ENCODE measurements around the gene PABPN1L.

PABPN1L gene, protein sequence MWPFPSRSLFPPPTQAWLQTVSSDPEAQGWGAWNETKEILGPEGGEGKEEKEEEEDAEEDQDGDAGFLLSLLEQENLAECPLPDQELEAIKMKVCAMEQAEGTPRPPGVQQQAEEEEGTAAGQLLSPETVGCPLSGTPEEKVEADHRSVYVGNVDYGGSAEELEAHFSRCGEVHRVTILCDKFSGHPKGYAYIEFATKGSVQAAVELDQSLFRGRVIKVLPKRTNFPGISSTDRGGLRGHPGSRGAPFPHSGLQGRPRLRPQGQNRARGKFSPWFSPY

DNA sequence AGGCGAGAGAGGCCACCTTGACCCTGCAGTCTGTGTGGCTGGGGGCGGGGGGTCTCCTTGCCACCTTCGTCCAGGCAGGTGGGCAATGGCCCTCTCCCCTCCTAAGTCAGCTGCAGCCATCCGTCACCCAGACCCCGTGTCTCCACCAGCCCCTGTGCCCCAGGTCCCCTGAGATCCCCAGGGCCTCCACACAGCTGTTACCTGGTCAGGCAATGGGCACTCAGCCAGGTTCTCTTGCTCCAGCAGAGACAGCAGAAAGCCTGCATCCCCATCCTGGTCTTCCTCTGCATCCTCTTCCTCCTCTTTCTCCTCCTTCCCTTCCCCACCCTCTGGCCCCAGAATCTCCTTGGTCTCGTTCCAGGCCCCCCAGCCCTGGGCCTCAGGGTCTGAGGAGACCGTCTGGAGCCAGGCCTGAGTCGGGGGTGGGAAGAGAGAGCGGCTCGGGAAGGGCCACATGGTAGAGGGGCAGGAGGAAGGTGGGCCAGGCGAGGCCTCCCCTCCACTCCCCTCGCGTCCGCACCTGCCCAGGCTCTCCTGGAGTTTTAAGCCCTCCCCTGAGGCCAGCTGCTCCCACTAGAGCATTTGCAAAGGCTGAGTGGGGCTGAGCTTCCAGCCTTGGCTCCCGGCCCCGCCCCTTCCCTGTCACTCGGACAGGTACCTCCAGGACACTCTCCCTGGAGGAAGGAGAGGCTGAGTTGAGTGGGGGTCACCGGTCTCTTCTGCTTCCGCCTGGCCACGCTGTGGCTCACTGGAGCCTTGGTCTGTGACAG, at the start of gene PABPN1L:
TSS of gene PABPN1L (minus strand) at position 510 of the 770 bp plus-strand sequence. CDS start at position 456, 54 bp downstream.
- DNase-seq, result no peak

DNA sequence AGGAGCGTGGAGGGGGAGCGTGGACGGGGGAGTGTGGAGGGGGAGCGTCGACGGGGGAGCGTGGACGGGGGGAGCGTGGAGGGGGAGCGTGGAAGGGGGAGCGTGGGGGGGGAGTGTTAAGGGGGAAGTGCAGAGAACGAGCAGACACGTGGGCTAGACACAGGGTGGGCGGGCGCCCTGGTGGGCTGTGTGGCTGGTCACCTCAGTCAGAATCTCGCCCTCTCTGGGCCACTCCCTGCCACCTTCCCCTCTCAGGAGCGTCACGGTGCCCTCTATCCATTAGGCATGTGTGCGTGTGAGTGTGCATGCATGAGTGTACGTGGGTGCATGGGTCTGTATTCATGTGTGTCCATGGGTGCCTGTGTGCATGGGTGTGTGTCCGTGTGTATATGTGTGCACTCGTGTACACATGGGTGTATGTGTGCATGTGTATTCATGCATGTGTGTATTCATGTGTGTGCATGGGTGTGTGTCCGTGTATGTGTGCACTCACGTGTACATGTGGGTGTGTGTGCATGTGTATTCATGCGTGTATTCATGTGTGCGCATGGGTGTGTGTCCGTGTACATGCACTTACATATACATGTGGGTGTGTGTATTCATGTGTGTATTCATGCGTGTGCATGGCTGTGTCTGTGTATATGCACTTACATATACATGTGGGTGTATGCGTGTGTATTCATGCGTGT, 49.3 kb upstream of the PABPN1L start:
- no peak for DNase-seq

DNA sequence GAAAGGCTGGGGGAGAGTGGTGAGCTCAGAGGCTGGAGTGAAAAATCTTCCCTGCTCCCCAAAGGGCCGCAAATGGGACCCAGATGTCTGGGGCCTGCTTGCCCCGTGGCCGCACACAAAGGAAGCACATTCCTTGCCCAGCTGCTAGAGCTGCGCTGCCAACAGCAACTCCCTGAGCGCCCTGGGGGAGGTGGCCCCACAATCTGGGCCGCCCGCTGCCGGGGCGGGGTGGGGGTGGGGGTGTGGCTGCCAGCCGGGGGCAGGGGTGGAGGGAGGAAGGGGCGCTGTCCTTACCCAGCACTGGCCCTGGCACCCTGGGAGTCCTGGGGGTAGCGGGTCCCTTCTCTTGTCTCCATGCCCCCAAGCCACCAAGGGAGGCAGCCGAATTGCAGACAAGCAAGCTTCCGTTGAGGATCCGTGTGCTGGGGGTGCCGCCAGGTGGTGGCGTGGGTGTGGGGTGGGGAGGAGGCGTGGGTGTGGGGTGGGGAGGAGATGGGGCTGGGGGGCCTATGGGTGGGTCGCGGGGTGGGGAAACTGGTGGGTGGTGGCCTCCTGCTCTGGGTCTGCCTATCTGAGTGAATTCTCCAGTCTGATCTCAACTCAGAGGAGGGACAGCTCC, 48.4 kb upstream of the PABPN1L start:
- DNase-seq, result no peak

DNA sequence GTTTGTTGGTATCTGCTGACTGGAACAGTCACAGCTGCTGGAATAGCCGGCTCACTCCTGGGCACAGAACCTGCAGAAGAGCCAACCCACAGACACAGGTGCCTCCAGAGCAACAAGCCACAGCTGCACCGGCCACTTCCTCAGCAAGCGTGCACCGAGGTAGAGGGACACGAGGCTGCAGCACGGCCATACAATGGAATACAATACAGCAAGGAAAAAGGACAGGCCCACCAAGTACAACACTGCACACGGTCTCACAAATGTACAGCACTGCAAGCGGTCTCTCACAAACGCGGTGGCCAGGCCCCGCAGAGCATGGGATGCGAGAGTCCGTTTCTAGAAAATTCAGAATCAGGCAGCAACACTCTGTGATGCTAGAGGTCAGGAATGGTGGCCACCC, 47.4 kb upstream of the PABPN1L start:
- no peak for DNase-seq

DNA sequence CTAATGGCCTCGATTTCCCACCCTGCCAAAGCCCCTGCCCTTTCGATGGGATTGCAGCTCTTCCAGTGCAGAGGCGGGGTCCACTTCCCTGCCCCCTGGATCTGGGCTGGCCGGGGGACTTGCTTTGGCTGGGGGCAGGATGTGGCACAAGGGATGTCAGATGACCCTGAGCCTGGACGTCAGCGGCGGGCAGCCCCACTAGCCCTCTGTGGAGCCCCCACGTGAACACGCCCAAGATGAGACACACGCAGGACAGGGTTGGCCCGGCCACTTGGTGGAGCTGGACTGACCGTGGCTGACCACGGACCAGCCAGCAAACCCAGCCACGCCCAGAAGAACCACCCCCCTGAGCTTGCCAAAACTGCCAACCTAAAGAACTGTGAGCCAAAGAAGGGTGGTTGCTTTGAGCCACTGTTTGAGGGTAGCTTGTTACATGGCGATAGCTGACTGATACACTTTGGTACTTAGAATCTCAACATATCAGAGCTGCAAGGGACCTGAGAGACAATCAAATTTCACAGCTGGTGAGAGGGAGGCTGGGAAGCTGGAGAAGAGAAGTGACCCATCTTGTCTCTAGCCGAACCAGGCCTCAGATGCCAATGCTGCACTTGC, 46.6 kb upstream of the PABPN1L start:
- DNase-seq, result no peak

DNA sequence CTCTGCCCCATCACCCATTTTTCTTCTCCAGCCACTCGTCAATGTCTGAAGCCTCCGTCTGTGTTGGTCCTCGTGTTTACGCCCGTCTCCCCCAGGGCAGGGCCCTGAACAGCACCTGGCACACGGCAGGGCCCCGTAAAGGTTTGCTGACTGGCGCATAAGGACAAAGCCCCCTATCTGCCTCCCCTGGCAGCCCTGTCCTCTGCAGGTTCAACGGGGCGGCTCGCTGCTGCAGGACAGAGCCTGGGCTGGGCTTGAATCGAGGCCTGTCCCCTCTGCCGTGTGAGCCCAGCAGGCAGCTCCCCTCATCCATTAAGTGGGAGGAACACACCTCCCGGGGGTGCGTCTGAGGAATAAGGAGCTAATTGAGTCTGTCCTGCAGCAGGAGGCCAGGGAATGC, 46.1 kb upstream of the PABPN1L start:
- DNase-seq, result no peak

DNA sequence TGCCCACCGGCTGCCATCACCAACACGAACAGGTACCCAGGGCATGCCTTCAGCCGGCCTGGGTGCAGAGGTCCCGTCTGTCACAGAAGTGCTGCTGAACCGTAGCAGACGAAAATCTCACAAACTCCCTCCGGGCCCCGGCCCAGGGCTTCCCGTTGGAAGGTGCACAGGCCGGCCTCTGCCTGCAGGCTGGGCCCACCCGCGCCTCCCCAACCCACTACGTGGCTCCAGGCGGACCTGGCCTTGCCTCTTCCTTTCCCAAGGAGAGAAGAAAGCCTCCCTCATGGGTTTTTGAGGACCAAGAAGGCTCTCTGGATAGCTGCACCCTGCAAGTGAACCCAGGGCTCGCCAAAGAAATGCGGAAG, 45.5 kb upstream of the PABPN1L start:
- no peak for DNase-seq

DNA sequence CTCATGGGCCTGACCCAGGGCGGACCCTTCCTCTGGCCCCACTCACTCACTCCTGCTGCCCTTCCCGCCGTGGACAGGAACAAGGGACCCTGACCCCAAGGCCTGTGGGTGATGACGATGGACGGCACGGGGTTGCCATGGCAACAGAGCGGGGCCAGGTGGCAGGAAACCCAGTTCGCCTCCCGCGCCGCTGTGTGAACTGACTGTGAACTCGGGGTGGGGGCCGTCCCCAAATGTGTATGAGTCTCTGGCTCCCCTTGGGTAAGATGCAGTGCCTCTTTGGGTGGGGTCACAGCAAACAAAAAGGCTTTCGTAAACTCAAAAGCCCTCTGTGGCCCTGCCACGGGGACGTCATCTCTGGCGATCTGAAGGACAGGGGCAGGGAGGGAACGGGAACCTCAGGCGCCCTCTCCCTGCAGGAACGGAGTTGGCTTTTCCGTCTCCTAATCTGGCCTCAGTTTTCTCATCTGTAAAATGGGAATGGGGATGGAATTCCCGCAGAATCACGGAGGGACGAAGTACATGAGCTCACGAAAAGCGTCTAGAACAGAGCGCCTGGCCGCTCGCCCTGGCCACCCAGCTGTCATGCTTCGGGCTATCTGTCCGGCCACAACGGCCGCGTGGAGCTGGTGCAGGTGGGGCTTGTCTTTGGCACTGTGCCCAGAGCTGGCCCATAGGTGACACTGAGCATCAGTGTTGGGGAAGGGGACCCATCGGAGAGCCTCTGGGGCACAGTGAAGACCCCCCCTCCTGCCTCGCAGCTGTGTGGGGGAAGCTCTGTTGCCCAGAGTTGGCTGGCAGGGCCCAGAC, 44.9 kb upstream of the PABPN1L start:
- no peak for DNase-seq

DNA sequence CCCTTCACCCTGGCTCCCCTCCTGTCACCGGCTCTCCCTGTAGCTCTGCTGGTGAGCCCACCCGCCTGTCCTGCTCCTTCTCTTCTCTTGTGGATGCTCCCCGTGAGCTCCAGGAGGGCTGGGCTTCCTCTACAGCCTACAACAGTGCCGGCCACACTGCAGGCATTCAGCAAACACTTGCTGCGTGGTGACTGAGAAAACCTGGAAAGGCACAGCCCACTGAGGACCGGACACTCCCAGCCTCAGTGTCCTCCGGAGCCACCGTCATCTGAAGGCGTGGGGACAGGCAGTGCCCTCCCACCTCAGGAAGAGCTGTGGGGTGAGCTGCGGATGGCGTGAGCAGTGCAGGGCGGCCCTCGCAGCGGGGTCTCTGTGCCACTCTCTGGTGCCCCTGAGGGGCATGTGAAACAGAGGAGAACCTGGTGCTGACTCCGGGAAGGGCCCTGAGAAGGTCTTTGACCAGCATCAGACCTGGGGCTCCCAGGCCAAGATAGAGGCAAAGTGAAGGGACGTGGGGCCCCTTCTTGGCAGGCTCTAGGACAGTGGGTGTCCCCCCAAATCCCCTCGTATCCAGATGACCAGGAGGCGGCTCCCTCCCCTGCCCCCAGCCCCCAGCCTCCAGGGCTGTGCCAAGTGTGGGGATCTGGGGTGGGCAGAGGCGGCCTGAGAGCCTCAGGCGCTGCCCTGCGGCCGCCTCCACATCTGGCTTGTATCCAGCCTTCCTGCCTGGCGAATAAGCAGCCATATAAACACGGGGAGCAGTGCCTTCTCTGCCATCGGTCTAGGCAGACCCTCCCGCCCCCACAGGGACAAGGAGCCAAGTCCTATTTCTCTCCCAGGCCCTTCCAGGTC, 44.0 kb upstream of the PABPN1L start:
- no peak for DNase-seq

DNA sequence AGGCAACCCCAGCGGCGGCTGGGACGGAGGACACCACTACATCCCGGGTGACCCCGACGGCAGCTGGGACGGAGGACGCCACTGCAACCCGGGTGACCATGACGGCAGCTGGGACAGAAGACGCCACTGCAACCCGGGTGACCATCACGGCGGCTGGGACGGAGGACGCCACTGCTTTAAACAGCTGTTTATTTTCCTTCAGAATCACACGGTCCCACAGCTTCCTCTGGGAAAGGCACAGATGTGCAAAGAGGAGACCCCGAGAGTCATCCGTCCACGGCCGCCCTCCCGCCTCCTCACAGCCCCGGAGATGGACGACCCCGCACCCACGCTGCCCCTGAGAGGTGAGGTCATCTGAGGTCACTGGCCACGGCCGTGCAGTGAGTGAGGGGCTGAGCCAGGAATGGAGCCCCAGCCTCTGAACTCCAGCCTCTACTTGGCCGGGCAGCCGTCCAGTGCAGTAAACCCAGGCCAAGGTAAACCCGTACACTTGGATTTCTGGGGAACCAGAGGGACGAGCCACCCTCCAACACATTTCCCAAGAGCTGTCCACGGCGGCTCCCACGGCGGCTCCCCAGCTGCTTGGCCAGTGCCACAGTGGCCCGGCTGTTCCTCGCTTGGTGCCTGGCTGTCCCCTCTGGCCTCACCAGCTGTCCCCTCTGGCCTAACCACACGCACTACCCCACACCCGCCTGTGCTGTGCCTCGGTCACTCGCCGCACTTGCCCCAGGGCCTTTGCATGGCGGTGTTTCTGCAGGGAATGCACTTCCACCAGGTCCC, 43.2 kb upstream of the PABPN1L start:
- no peak for DNase-seq

DNA sequence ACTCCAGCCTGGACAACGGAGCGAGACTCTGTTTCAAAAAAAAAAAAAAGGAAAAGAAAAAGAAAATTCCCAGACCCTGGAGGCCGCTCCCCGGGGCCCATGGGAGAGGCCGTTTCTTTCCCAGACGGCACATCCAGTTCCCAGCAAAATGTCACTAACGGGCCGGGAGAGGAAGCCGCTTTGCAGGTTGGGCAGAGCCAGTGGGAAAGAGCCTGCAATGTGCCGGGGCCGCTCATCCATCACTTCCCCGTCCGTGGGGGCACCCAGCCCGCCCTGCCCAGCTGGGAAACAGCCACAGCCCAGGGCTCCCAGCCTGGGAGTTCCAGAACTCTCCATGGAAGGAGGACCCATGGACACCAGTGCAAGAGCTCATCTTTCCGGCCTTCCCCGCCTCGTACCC, 41.8 kb upstream of the PABPN1L start:
- DNase-seq, result no peak

DNA sequence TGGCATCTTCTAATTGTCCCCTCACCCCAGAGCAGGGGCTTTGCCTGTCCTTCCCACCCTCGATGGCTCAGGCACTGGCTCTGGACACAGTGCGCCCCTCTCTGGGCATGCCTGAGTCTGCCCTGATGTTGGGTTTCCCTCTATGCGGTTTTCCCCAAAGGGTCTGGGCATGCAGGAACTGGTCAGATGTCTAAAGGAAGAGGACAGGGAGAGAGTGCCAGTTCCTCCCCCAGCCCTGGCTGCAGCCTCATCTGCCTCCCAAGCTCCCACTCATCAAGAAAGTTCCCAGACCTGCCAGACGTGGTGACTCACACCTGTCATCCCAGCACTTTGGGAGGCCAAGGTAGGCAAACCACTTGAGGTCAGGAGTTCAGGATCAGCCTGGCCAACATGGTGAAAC, 41.3 kb upstream of the PABPN1L start:
- DNase-seq, result no peak

DNA sequence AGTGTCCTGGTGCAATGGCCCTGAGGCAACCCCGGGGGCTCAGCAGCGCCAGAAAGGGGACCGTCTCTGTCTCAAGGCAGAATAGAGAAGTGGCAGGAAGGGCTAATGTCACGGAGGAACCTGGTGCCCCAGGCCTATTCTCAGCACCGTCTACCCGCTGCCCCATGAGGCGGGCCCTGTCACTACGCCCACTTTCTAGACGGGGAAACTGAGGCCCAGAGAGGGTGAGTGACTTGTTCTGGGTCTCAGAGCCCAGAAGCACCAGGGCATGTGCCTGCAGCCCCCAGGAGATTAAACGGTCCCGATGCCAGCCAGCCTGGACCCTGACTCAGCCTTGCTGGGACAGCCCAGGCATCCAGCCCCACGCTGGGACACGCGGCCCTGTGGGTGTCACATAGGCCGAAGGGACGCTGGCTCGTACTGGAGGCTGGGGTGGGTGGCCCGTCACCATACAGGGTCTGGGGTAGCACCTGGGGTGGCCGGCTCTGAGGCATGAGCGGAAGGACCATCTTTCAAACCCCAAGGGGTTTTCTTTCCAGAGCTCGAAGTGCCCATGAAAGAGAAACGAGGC, 40.2 kb upstream of the PABPN1L start:
- no peak for DNase-seq

DNA sequence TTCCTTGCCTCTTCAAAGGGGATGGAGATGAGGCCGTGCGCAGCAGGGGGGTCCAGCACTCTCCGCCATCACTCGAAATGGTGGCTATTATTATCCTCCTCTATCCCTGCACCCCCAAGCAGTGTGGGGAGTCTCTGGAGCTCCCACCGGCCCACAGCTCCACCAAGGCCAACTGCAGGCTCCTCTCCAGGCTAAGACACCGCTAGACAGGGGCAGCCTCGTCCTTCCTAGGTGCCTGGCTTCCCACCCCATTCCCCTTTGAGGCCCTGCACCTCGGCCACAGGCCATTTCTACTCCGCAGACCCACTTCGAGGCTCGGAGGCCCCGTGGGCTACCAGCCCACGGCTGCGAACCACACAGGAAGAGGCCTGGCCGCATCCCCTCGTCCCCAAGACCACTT, 39.6 kb upstream of the PABPN1L start:
- DNase-seq, result no peak

DNA sequence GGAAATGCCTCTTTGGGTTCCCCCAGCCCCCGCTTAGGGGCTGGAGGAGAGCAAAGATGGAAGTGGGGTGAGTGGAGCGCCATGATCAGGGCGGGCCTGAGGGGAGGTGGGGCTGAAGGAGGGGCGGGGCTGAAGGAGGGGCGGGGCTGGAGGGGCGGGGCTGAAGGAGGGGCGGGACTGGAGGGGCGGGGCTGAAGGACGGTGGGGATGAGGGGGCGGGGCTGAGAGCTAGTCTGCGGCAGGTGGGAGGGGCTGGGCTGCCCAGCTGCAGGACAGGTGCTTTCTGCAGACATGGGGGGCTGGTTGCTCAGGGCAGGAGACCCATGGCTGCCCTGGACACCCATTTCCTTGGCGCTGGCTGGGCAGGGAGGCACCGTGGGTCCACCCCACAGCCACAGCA, 39.1 kb upstream of the PABPN1L start:
- no peak for DNase-seq

DNA sequence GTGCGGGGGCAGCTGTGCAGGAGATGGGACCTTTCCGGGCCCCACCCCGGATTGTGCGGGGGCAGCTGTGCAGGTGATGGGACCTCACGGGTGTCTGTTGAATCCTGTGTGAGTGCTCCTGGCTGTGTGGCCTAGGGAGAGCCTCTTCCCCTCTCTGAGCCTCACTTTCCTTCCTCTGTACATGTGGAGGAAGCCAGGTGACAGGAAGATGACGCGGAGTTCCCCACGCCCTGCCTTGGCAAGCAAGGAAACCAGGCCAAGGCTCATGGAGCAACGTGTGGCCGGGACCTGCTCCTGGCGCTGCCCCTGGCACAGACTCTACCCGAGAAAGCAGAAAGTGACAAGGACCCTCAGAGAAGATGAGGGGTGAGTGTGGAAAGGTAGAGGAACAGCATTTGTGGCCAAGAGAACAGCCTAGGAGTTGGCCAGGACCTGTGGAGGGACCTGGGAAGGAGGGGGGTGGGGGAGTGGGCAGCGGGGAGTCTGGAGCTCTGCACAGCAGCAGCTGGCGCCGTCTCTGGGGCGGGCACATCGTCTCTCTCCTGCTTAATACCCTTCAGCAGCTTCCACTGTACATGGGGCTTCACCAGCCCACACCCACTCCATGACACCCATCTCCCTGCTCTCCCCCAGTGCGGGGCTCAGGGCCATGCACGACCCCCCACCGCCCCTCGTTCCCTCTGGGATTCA, 38.4 kb upstream of the PABPN1L start:
- DNase-seq, result no peak

DNA sequence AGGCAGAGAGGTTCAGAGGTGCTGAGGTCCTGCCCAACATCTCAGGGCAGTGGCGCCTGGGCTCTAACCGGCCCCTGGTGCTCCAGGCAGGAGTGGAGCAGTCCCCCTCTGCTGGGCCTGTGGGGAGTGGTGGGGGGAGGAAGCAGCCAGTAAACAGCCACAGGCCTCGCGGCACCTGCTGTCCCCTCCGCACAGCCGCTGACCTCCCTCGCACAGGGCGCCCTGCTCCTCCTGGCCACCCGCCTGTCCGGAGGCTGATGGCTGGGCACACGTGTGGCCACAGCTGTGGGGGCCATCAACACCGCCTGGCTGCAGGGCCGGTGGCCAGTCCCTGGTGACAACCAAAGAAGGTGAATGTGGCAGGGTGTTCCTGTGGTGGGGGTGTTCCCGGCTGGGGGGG, 36.8 kb upstream of the PABPN1L start:
- DNase-seq, result no peak

DNA sequence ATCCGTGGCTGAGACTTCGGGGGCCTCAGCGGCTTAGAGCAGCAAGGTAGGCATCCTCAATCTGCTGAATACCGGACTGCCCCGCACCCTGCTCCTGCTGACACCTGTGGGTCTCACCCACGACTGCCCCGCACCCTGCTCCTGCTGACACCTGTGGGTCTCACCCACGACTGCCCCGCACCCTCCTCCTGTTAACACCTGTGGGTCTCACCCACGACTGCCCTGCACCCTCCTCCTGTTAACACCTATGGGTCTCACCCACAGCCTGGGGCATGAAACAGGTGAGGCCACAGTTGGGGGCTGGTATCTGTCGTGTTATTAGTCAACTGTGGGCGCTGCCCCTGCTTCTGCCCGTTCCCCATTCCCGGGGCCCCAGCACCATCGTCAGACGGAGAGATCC, 36.3 kb upstream of the PABPN1L start:
- DNase-seq, result no peak

DNA sequence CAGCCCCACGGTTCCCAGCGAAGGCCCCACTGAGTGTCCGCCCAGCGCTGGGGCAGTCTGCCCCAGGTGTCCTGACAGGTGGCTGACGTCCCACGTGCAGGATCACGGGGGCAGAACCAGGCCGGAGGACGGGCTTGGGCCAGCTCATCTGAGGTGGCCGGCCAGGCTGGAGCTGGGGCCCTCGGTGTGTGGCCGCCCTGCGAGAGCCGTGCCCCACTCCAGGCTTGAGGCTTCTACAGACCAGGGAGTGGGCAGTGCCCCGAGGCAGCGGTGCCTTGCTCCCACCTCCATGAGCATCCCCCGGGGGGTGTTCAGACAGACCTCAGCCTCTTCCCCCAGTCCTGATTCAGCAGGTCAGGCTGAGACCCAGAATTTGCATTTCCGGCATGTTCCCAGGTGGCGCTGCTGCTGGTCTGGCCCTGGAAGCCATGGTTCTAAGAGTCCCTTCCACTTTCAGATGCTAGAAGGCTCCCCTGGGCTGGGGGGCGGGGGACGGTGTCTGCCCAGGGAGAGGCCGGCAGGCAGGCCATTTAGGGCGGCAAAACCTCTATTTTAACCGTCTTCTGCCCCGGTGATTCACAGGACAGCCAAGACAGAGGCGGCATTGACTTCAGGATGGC, 35.4 kb upstream of the PABPN1L start:
- DNase-seq, result no peak
